ENCODE results near the gene TXNDC12. TPM values are rescaled to one million over a fixed set of nuclear protein-coding genes. Genes with fewer than 3 reads are reported as not detected.

Gene TXNDC12
- total RNA-seq, 1 donor from 2014 or later, result 30.5 TPM

- DNase-seq (ENCODE audit: low read depth), result peak; percentile 88
These were observed 52.7 kb downstream of the TXNDC12 start for GRCh38 chr1:52002038-52002917.

- no peak for DNase-seq (ENCODE audit: low read depth)
These were observed 56.3 kb downstream of the TXNDC12 start for GRCh38 chr1:51998701-51999100.

GRCh38 chr1:51997974-51998382 is 57.0 kb downstream of the TXNDC12 start:
- no peak for DNase-seq (ENCODE audit: low read depth)

- DNase-seq (ENCODE audit: low read depth), result peak; percentile 62
These were observed 64.5 kb downstream of the TXNDC12 start, which contains the start of gene RAB3B for GRCh38 chr1:51990478-51990965. TSS of gene RAB3B (minus strand) at chr1:51990700. CDS start at chr1:51977117, 13,583 bp downstream.

- DNase-seq (ENCODE audit: low read depth), result no peak
These were observed 65.2 kb downstream of the TXNDC12 start for GRCh38 chr1:51989582-51990477.

- no peak for DNase-seq (ENCODE audit: low read depth)
These were observed 66.7 kb downstream of the TXNDC12 start for GRCh38 chr1:51988254-51988653.

GRCh38 chr1:51986718-51987117 is 68.3 kb downstream of the TXNDC12 start:
- no peak for DNase-seq (ENCODE audit: low read depth)

- no peak for DNase-seq (ENCODE audit: low read depth)
These were observed 72.8 kb downstream of the TXNDC12 start for GRCh38 chr1:51982161-51982560.

GRCh38 chr1:51981555-51981954 is 73.4 kb downstream of the TXNDC12 start:
- no peak for DNase-seq (ENCODE audit: low read depth)

- DNase-seq (ENCODE audit: low read depth), result no peak
These were observed 76.9 kb downstream of the TXNDC12 start for GRCh38 chr1:51978099-51978498.

GRCh38 chr1:51976846-51977602 is 78.0 kb downstream of the TXNDC12 start:
- DNase-seq (ENCODE audit: low read depth), result no peak

- DNase-seq (ENCODE audit: low read depth), result no peak
These were observed 81.2 kb downstream of the TXNDC12 start for GRCh38 chr1:51973587-51974474.

Other genes with a start within 250 kb of the TXNDC12 start
- gene NRDC, start 176.5 kb downstream of the TXNDC12 start, total RNA-seq, result 67.8 and 84.5 TPM in 2 replicates
- 0.78 and 0.88 TPM in 2 replicates for gene RAB3B, start 64.5 kb downstream of the TXNDC12 start, total RNA-seq
- gene KTI12, start 21.4 kb downstream of the TXNDC12 start, total RNA-seq, result 11.6 and 11.9 TPM in 2 replicates
- gene BTF3L4, start 1.1 kb upstream of the TXNDC12 start, total RNA-seq, result 75.0 and 86.9 TPM in 2 replicates
- gene ZFYVE9, start 86.9 kb upstream of the TXNDC12 start, total RNA-seq, result 17.0 and 18.2 TPM in 2 replicates